Right renal cortex interstitium (tissue), 3 donors: ENCODE results near the gene ZBTB4. TPM values are rescaled to one million over a fixed set of nuclear protein-coding genes. Genes with fewer than 3 reads are reported as not detected.

ENCODE experiments used
- DNase-seq, 3 donors: peaks; one replicate each; pipeline ENCODE4 v3.0.0-alpha.2; 2013; ENCODE audit warnings: low read depth in 3 of 3, low spot score in 2 of 3
- polyA plus RNA-seq, 3 donors: library from polyadenylated mRNA; unstranded; fragments of 120-200 nt; gene quantifications; one replicate each; pipeline ENCODE4 v1.2.1, GENCODE V29; 2013; ENCODE audit not compliant: insufficient read length in 3 of 3

ZBTB4 gene
- polyA plus RNA-seq, 3 donors: 35.9 to 38.0 (median 37.6) TPM

DNA sequence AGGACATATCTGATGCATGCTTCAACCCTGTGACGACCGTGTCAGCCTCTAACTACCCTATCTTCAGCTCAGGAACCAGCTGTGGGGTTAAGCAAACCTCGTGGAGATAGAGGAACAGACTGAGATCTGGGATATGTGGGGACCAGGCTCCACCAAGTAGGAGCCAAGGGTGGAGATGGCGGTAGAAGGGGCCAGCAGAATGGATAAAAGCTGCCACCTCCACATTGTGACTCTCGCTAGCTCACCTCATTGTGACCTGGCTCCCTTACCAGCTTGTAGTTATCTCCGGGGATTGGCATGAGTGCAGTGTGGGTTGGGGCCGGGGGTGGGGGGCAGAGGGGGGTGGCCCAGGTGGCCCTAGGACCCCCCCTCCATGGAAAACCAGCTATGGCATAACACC lies 54.1 kb downstream of the ZBTB4 start, which contains the start of gene SPEM2:
TSS of gene SPEM2 (plus strand) at position 301 of the 400 bp plus-strand sequence. CDS start at position 374, 73 bp downstream.
- no peak for DNase-seq

DNA sequence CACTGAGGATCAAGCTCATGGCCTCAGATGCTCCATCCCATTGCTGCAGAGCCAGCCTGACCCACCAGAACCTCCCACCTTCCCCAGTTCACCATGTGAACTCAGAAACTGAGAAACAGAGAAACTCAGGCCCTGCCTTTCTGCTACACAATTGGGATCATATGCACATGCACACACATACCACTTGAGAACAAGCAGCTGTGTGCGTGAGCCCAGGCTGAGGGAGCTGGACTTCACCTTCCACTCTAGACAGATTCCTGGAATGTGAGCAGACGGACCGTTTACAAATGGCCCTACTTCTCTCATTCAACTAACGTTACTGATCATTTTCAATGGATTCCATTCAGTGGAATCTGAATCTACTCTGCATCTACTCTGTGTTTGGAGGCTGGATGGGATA lies 55.8 kb downstream of the ZBTB4 start:
- DNase-seq: no peak

DNA sequence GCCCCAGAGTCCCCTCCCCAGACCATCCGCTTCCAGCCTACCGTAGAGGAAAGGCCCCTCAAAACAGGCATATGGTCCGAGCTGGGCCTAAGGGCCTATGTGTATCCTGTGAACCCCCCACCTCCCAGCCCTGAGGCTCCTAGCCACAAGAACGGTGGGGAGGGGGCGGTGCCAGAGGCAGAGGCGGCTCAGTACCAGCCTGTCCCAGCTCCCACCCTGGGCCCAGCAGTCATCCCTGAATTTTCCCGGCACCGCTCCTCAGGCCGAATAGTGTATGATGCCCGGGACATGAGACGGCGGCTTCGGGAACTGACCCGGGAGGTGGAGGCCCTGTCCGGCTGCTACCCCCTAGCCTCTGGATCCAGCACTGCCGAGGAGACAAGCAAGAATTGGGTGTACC lies 58.2 kb downstream of the ZBTB4 start:
- no peak for DNase-seq

DNA sequence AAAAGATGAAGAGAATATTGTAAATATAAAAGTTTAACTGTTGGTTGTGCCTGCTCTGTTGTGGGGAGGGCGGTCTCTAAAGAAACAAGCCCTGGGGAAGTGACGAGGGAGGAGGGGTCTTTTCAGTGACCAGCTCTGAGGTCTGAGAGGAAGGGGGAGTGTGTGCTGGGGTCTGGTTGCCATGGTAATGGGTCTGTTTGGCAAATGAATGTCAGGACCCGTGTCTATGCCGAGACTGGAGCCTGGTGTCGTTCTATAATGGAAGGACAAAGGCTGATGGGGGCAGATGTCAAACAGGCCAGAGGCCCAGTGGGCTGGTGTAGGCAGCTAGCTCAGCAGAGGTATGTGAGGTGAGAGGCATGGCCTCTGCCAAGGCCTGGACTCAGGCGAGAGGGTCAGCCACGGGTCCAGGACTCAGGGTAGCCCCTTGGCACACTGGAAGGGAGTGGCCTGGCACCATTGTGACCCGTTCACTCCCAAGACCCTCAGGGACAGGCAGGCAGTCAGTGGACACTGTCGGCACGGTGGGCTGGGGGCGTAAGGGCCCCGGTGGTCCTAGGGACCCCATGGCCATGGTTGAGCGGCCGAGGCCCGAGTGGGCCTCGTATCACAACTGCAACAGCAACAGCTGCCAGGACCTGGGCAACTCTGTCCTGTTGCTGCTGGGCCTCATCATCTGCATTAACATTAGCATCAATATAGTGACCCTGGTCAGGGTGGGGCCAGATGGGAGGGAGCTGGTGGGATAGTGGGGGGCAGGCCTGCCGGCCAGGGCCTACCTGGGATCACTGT lies 59.4 kb downstream of the ZBTB4 start, which contains the start of gene SPEM1:
TSS of gene SPEM1 (plus strand) at position 506 of the 792 bp plus-strand sequence. CDS start at position 567, 61 bp downstream.
- no peak for DNase-seq

DNA sequence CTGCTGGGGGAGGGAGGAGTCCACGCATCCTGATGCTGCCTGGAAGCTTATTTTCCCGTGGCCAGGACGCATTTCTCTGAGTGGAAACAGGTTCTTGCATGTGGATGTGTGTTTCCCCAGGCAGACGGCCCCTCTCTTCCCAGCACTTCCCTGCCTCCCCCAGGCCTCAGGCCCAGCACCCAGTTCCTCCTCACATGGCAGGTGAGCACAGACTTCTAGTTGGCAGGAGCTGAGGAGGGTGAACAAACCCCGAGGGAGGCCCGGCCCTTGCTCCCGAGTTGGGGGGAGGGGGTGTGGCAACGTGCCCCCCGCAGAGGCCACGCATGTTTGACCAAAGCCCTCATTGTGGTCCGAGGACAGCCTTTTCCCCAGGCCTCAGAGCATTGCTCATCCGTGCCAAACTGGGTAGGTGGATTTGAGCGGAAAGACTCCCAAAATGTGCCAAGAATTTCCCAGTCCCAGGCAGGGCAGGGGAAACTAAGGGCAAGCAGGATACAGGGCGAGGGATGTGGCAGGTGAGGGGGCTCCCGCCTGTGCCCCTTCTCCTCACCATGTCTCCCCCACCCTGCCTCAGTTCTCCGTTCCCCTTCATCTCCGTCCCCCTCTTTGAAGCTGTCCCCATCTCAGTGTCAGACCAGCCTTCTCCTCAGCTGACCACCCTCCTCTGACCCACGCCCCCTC lies 60.8 kb downstream of the ZBTB4 start:
- no peak for DNase-seq

DNA sequence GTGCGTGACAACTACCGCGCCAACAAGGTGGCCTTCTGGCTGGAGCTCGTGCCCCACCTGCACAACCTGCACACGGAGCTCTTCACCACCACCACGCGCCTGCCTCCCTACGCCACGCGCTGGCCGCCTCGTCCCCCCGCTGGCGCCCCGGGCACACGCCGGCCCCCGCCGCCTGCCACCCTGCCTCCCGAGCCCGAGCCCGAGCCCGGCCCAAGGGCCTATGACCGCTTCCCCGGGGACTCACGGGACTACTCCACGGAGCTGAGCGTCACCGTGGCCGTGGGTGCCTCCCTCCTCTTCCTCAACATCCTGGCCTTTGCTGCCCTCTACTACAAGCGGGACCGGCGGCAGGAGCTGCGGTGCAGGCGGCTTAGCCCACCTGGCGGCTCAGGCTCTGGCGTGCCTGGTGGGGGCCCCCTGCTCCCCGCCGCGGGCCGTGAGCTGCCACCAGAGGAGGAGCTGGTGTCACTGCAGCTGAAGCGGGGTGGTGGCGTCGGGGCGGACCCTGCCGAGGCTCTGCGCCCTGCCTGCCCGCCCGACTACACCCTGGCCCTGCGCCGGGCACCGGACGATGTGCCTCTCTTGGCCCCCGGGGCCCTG lies 62.3 kb downstream of the ZBTB4 start:
- DNase-seq: no peak

DNA sequence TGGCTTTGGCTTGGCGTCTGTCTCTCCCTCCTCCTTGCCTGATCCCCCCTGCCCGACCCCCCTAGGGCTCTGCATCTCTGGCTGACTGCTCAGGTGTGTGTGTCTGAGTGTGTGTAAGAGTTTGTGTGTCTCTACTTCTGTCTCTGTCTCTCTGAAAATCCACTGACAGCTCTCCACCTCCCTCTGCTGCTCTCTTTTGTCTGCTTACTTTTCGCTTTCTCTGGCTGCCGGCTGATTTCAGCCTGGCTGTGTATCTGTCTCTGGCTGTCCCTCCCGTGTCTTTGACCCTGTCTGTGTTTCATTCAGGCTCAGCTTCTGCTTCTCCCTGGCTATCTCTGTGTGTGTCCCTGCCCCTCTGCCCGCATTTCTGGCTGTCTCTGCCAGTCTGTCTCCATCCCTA lies 63.1 kb downstream of the ZBTB4 start:
- no peak for DNase-seq

DNA sequence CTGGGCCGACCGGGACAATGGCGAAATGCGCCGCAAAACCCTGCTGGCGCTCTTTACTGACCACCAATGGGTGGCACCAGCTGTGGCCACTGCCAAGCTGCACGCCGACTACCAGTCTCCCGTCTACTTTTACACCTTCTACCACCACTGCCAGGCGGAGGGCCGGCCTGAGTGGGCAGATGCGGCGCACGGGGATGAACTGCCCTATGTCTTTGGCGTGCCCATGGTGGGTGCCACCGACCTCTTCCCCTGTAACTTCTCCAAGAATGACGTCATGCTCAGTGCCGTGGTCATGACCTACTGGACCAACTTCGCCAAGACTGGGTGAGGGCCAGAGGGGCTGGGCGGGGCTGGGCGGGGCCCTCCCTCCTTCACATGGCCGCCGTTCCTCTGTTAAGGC lies 63.6 kb downstream of the ZBTB4 start:
- DNase-seq: no peak

DNA sequence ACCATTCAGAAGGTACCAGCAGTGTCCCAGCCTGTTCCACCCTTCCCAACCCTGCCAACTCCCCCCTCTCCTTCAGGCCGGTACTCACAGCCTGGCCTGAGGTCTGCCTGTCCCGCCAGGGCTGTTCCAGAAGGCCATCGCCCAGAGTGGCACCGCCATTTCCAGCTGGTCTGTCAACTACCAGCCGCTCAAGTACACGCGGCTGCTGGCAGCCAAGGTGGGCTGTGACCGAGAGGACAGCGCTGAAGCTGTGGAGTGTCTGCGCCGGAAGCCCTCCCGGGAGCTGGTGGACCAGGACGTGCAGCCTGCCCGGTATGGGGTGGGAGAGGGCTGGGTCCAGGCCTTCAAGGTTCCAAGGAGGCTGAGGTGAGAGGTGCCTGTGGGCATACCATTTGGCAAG lies 64.6 kb downstream of the ZBTB4 start:
- DNase-seq: no peak

DNA sequence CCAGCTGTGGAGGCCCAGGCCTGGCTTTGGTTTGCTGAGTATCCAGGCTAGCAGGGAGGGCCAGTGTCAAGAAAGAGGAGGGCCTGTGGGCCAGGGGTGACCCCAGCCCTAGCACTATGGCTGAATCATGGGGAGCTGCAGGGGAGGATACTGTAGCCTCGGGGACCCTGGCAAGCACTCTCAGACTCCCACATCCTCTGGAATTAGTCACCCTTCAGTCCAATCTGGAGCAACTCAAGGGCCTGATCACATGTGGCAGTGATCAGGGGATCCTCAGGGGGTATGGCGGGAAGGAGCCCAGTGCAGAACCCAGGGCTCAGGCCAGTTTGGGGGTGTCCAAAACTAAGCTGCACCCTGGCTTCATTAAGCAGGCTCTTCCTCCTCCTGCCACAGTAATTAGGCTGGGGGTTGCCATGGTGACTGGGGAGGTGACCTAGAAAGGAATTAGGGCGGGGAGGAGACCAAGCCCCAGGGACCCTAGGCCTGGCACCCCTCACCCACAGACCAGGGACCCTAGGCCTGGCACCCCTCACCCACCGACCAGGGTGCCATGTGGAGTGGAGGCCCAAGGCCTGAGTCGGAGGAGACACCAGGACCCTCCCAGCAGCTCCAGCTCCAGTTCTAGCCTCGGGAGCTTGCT lies 66.0 kb downstream of the ZBTB4 start:
- DNase-seq: no peak

DNA sequence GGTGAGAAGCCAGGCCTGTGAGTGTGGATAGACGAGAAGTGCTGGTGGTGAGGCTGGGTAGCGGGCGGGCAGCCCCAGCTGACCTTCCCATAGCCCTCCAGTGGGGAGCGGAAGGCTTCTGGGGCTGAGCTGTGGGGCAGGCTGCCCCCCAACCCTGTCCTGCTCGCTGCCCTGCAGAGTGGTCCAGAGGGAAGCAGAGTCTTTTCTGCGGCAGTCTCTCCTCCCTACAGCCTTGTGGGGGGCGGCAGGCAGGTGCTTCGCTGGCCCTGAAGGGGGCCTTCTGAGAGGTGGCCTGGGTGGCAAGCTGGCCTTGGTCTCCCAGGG lies 68.0 kb downstream of the ZBTB4 start:
- no peak for DNase-seq

DNA sequence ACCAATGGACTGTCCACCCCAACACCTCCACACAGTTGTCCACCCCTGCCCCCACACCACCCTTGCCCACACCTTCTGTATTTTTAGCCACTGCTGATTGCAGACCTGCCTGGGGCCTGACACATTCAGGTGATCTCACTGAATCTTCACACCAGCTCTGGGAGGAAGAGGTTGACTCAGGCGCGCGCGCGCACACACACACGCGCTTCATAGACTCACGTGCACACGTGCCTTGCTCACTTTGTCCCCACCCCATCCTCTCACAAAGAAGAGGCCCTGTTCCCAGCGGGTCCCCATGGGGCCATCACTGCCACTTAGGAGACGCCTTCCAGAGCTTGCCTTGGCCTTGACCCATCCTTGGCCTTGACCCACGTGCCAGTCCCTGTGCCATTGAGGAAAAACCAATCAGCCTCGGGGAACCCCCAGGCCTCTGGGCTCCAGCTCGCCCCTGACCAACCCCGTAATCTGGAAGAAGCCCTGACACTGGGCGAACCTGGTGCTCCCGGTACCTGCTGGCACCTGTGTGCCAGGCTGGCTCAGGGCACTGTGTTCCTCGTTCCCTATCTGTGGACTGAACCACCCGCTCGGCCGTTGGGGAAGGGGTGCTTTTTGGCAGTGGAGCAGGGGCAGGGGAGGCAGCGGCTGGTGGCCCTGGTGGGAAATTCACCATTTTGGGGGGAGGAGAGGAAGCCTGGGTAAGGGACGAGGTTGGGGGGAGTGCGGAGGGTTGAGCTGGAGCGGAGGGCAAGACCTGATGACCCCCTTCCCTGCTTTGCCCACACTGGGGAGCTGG lies 68.6 kb downstream of the ZBTB4 start:
- DNase-seq: no peak

DNA sequence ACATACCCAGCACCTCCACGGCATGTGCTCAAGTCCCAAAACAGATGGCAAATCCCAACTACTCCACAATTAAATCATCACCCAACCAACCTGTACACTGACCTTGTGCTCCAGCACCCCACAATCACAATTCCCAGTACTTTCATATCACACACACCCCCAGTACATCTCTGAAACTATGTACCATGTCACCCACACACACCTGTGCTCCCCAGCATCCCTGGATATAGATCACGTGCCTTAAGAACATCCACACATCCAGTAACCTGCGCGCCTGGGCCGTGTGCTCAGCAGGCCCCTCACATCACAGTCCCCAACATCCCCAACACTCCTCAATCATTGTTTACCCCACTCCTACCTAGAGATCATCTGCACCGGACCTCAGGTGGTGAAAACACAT lies 69.7 kb downstream of the ZBTB4 start:
- DNase-seq: no peak

Other genes starting within 250 kb of the ZBTB4 start
- gene DVL2, start 245.1 kb downstream of the ZBTB4 start, polyA plus RNA-seq: 10 to 100 TPM; 44.4 to 52.4 (median 44.8) TPM
- gene PHF23, start 240.2 kb downstream of the ZBTB4 start, polyA plus RNA-seq: 10 to 100 TPM; 51.1 to 60.7 (median 53.7) TPM
- 100 to 1,000 TPM; 466 to 495 (median 468) TPM for gene GABARAP, start 237.2 kb downstream of the ZBTB4 start, polyA plus RNA-seq
- gene CTDNEP1, start 227.9 kb downstream of the ZBTB4 start, polyA plus RNA-seq: 100 to 1,000 TPM; 142 to 144 (median 142) TPM
- gene ELP5, start 227.4 kb downstream of the ZBTB4 start, polyA plus RNA-seq: 10 to 100 TPM; 48.1 to 53.1 (median 51.8) TPM
- gene CLDN7, start 217.2 kb downstream of the ZBTB4 start, polyA plus RNA-seq: 10 to 100 TPM; 37.3 to 47.0 (median 46.1) TPM
- gene SLC2A4, start 197.9 kb downstream of the ZBTB4 start, polyA plus RNA-seq: 1 to 10 TPM; 1.6 to 2.2 (median 2.0) TPM
- gene YBX2, start 185.0 kb downstream of the ZBTB4 start, polyA plus RNA-seq: 1 to 10 TPM; 1.8 to 3.1 (median 2.8) TPM
- 100 to 1,000 TPM; 280 to 329 (median 326) TPM for gene EIF5A, start 172.0 kb downstream of the ZBTB4 start, polyA plus RNA-seq
- gene GPS2, start 164.3 kb downstream of the ZBTB4 start, polyA plus RNA-seq: 10 to 100 TPM; 85.8 to 96.1 (median 87.8) TPM
- 10 to 100 TPM; 23.4 to 27.7 (median 24.7) TPM for gene NEURL4, start 150.3 kb downstream of the ZBTB4 start, polyA plus RNA-seq
- 1 to 10 TPM; 4.6 to 6.0 (median 5.7) TPM for gene ACAP1, start 143.1 kb downstream of the ZBTB4 start, polyA plus RNA-seq
- 10 to 100 TPM; 11.7 to 12.7 (median 11.7) TPM for gene KCTD11, start 127.5 kb downstream of the ZBTB4 start, polyA plus RNA-seq
- not detected for gene TMEM95, start 124.5 kb downstream of the ZBTB4 start, polyA plus RNA-seq
- 1 to 10 TPM; 4.4 to 5.2 (median 4.8) TPM for gene TNK1, start 98.5 kb downstream of the ZBTB4 start, polyA plus RNA-seq
- 10 to 100 TPM; 24.3 to 30.9 (median 28.6) TPM for gene PLSCR3, start 85.1 kb downstream of the ZBTB4 start, polyA plus RNA-seq
- gene TMEM256, start 75.5 kb downstream of the ZBTB4 start, polyA plus RNA-seq: 10 to 100 TPM; 82.4 to 93.2 (median 86.5) TPM
- gene NLGN2, start 71.8 kb downstream of the ZBTB4 start, polyA plus RNA-seq: 10 to 100 TPM; 16.8 to 18.6 (median 18.2) TPM
- not detected for gene SPEM1, start 59.3 kb downstream of the ZBTB4 start, polyA plus RNA-seq
- not detected for gene SPEM2, start 54.0 kb downstream of the ZBTB4 start, polyA plus RNA-seq
- gene SPEM3, start 50.8 kb downstream of the ZBTB4 start, polyA plus RNA-seq: not detected
- 1 to 10 TPM; 3.6 to 4.4 (median 4.2) TPM for gene TMEM102, start 44.2 kb downstream of the ZBTB4 start, polyA plus RNA-seq
- gene FGF11, start 40.1 kb downstream of the ZBTB4 start, polyA plus RNA-seq: 1 to 10 TPM; 5.5 to 6.8 (median 6.6) TPM
- 10 to 100 TPM; 10.1 to 11.0 (median 10.9) TPM for gene CHRNB1, start 34.6 kb downstream of the ZBTB4 start, polyA plus RNA-seq
- gene SLC35G6, start 1.8 kb upstream of the ZBTB4 start, polyA plus RNA-seq: under 1 TPM in 1 of 3 donors, not detected in 2; 0.10 TPM
- gene POLR2A, start 4.7 kb upstream of the ZBTB4 start, polyA plus RNA-seq: 100 to 1,000 TPM; 108 to 118 (median 118) TPM
- gene TNFSF12, start 69.4 kb upstream of the ZBTB4 start, polyA plus RNA-seq: 10 to 100 TPM; 21.8 to 24.1 (median 22.3) TPM
- gene TNFSF13, start 79.1 kb upstream of the ZBTB4 start, polyA plus RNA-seq: 10 to 100 TPM; 11.6 to 15.0 (median 13.4) TPM
- gene SENP3, start 82.3 kb upstream of the ZBTB4 start, polyA plus RNA-seq: 10 to 100 TPM; 85.5 to 93.2 (median 91.8) TPM
- gene CD68, start 100.0 kb upstream of the ZBTB4 start, polyA plus RNA-seq: 10 to 100 TPM; 46.9 to 67.9 (median 57.3) TPM
- gene MPDU1, start 104.2 kb upstream of the ZBTB4 start, polyA plus RNA-seq: 100 to 1,000 TPM; 125 to 133 (median 125) TPM
- 1 to 10 TPM; 2.8 to 3.9 (median 2.9) TPM for gene SOX15, start 110.5 kb upstream of the ZBTB4 start, polyA plus RNA-seq
- 10 to 100 TPM; 41.4 to 42.8 (median 42.2) TPM for gene FXR2, start 135.3 kb upstream of the ZBTB4 start, polyA plus RNA-seq
- 100 to 1,000 TPM; 130 to 152 (median 138) TPM for gene SAT2, start 148.2 kb upstream of the ZBTB4 start, polyA plus RNA-seq
- gene SHBG, start 150.5 kb upstream of the ZBTB4 start, polyA plus RNA-seq: 1 to 10 TPM; 2.5 to 4.9 (median 3.0) TPM
- 10 to 100 TPM; 15.5 to 20.6 (median 20.4) TPM for gene ATP1B2, start 171.3 kb upstream of the ZBTB4 start, polyA plus RNA-seq
- 10 to 100 TPM; 66.7 to 68.6 (median 67.4) TPM for gene TP53, start 207.9 kb upstream of the ZBTB4 start, polyA plus RNA-seq
- gene WRAP53, start 208.8 kb upstream of the ZBTB4 start, polyA plus RNA-seq: 10 to 100 TPM; 12.8 to 13.6 (median 13.1) TPM
- gene EFNB3, start 225.6 kb upstream of the ZBTB4 start, polyA plus RNA-seq: 10 to 100 TPM; 19.9 to 23.7 (median 23.1) TPM
- gene DNAH2, start 238.1 kb upstream of the ZBTB4 start, polyA plus RNA-seq: under 1 TPM; 0.25 to 0.43 (median 0.25) TPM